Measurements from ENCODE around the gene KLF13. TPM values are rescaled to one million over a fixed set of nuclear protein-coding genes. Genes with fewer than 3 reads are reported as not detected.

KLF13 gene
- total RNA-seq, 6 experiments from 2014 or later, result 22.5 to 29.1 (median 23.5) TPM

DNA sequence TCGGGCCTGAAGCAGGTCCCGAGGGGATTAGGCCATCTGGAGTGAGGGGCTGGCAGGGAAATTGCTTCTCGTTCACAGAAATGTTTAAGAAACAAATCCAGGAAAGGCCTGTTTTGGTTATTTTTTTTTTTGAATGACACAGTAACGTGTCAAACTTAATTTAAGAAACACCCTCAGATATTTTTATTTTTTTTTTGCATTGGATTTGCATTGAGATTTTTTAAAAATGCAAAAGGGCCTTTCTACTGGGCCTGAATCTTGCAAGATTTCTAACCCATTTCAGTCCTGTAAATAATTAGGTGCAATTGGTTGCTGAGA lies 25.0 kb upstream of the KLF13 start:
- H3K27ac Mint-ChIP-seq, result no peak overlapping the region
- no peaks in the 10 kb centered on the region for H3K36me3 Mint-ChIP-seq (ENCODE audit: low read depth)
- H3K4me3 Mint-ChIP-seq, result no peak overlapping the region
- no peak for DNase-seq
- H3K27me3 Mint-ChIP-seq (ENCODE audit: insufficient read depth), result peaks cover 30% of the 10 kb centered on the region
- no peaks in the 10 kb centered on the region for H3K9me3 Mint-ChIP-seq
- no peaks in the 10 kb centered on the region for H3K4me1 Mint-ChIP-seq (ENCODE audit: low read depth)
- TF ChIP-seq, protein P1, sequence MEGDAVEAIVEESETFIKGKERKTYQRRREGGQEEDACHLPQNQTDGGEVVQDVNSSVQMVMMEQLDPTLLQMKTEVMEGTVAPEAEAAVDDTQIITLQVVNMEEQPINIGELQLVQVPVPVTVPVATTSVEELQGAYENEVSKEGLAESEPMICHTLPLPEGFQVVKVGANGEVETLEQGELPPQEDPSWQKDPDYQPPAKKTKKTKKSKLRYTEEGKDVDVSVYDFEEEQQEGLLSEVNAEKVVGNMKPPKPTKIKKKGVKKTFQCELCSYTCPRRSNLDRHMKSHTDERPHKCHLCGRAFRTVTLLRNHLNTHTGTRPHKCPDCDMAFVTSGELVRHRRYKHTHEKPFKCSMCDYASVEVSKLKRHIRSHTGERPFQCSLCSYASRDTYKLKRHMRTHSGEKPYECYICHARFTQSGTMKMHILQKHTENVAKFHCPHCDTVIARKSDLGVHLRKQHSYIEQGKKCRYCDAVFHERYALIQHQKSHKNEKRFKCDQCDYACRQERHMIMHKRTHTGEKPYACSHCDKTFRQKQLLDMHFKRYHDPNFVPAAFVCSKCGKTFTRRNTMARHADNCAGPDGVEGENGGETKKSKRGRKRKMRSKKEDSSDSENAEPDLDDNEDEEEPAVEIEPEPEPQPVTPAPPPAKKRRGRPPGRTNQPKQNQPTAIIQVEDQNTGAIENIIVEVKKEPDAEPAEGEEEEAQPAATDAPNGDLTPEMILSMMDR (IDR thresholded peaks at IDR 0.05), result no peak

DNA sequence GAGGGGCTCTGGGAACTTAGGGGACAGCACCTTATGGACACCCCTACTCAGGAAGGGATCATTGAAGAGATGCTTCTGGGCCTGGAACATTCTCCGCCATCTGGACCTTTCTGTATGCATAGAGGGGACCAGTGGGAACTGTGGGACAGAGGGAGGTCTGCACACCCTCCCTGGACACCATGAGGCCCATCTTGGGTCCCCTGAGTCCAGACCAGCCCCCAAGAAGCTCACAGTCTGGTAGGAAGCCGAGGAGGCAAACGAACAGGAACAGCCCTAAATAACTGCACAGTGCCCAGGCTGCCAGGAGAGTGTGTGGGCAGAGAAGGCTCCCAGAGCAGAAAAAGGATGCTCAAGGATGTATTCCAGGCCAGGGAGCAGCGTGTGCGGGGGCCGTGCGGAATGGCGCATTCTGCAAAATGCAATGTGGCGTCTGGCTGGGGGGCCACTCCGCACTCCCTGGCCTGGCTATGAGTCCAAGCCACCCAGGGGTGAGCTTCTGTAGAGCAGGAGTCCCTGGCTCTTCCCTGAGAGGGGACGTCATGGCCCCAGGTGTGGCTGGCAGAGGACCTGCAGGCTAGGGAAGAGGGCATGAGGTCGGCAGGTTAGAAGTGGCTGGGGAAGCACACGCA lies 24.5 kb upstream of the KLF13 start:
- Mint-ChIP-seq H3K27me3 (ENCODE audit: insufficient read depth) (peaks cover 27% of the 10 kb centered on the region), H3K9me3 (no peaks in the 10 kb centered on the region), H3K4me3 (no peak overlapping the region), H3K36me3 (ENCODE audit: low read depth) (no peaks in the 10 kb centered on the region), H3K4me1 (ENCODE audit: low read depth) (no peaks in the 10 kb centered on the region), H3K27ac (no peak overlapping the region)
- no peak for DNase-seq
- TF ChIP-seq, protein P1 (IDR thresholded peaks at IDR 0.05), result no peak

DNA sequence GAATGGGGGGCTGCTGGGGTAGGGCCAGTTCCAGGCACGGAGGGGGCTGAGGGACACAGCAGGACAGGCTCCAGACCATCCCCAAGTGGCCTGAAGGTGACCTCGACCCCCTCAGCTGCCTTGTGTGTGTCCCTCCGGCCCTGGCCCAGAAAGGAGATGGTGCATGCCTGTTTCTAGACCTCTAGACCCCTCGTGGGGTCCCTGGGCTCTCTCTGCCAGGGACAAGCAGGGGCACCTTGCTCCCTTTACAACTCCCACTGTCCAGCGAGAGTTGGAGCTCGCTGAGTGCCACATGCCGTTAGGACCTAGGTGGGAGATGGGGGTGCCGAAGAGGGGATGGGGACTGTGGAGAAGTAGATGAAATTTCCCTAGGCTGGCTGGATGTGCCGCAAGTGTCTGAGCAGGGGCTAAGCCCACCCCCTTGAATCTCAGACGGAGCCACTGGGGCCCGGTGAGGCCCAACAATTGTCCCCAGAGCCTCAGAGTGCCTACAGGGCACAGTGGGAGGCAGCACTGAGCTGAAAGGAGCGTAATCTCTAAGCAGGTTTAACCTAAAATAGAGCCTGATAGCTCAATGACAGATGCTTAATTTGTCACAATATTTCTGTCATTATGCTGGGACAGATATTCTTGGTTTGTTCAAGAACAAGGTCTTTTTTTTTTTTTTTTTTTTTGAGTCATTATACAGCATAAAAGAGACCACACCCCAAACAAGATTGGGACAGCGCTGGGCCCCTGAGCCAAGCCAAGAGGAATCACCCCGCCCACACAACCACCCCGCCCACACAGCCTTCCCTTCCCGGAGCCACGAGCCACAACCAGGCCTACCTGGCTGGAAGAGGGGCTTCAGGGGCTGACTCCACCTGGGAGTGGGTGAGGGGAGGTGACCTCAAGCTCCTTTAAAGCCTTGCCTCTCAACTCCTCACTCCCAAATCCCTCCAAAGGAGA lies 23.6 kb upstream of the KLF13 start:
- TF ChIP-seq, protein P1 (IDR thresholded peaks at IDR 0.05), result 0 out of 2 replicates have a peak, but pooled peaks have one; percentile 9
- Mint-ChIP-seq H3K36me3 (ENCODE audit: low read depth) (no peaks in the 10 kb centered on the region), H3K4me3 (no peak overlapping the region), H3K27ac (no peak overlapping the region), H3K9me3 (no peaks in the 10 kb centered on the region), H3K27me3 (ENCODE audit: insufficient read depth) (peaks cover 28% of the 10 kb centered on the region), H3K4me1 (ENCODE audit: low read depth) (no peaks in the 10 kb centered on the region)
- no peak for DNase-seq

DNA sequence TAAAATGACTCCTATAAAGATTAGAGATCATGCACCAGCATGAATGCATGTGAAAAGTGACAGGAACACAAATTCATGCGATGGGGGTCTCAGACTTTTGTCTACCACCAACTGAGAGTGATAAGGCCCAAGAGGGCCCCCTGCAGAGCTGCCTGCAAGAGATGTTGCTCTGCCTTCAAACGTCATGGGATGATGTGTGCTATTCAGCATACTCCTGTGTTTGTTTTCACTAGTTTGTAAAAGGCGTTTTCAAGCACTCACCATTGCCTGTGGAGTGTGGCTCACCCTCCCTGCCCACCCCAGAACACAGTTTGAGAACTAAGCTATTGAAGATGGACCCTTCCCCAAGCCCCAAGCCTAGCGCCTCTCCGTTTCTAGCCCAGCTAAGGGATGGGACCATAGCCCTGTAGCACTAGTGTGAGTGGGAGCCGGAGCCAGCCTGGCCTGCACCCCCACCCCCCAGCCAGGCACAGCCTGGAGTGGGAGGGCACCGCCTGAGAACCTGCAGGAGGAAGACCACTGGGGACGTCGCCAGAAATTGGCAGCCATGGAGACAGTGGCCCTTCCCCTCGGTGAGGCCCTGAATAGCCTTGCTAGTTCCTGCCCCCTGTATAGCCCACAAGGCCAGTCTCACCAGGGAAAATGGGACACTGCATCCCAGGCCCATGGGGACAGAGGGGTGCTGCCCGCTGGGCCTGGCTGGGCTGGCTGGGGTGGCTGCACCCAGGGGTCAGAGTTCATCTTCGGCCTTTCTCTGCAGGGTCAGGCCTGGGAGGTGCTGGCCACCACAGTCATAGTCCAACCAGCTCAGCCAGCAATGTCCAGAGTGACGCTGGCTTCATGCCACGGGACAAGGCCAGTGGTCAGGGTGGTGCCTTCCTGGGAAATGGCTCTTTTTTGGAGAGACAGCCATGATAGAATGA lies 22.6 kb upstream of the KLF13 start:
- Mint-ChIP-seq H3K27me3 (ENCODE audit: insufficient read depth) (peaks cover 30% of the 10 kb centered on the region), H3K9me3 (no peaks in the 10 kb centered on the region), H3K27ac (no peak overlapping the region), H3K4me3 (no peak overlapping the region), H3K4me1 (ENCODE audit: low read depth) (no peaks in the 10 kb centered on the region), H3K36me3 (ENCODE audit: low read depth) (no peaks in the 10 kb centered on the region)
- TF ChIP-seq, protein P1 (IDR thresholded peaks at IDR 0.05), result no peak
- no peak for DNase-seq

DNA sequence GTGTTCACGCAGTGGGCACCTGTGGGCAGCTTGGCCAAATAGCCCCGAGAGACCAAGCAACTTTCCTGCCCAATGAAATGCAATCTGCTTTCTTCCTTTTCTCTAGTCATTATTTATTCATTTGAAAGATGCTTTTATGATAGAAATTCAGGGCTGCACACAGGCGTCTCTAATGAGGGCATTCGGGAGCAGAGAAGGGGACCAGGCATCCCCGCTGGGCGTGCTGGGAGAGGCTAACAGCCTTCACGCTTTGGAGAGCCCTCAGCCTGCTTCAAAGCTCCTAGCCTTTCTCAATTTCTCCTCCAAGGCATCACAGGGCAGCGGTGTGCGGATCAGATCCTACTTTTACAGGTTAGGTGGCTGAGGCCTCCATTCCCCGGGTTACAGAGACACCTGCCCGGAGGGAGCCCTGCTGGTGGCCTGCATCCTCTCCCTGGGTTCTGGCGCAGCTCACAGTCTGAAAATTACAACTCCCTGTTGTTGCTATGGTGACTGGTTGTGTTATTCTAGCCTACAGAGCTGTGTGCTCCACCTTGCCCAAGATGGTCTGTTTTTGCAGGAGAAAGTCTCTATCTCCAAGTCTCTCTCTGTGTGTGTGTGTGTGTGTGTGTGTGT lies 21.8 kb upstream of the KLF13 start:
- no peaks in the 10 kb centered on the region for H3K4me1 Mint-ChIP-seq (ENCODE audit: low read depth)

More for the DNA sequence above, 21.8 kb upstream of the KLF13 start:
- no peak for DNase-seq
- Mint-ChIP-seq H3K27me3 (ENCODE audit: insufficient read depth) (peaks cover 34% of the 10 kb centered on the region), H3K36me3 (ENCODE audit: low read depth) (no peaks in the 10 kb centered on the region), H3K27ac (no peak overlapping the region), H3K4me3 (no peak overlapping the region), H3K9me3 (no peaks in the 10 kb centered on the region)
- TF ChIP-seq, protein P1 (IDR thresholded peaks at IDR 0.05), result no peak
